ENCODE results near the gene ITPA.

The ITPA gene

GRCh38 chr20:3231889-3232588, 22.7 kb downstream of the ITPA start:
- no peak for DNase-seq (ENCODE audit: low read depth)
- no peak overlapping the region for H3K4me3 ChIP-seq (ENCODE audit: low read depth, low read length)
- no peak for TF ChIP-seq CTCF (IDR thresholded peaks at IDR 0.05; ENCODE audit: low read depth, low read length, missing control alignments)

GRCh38 chr20:3233131-3233990, 24.1 kb downstream of the ITPA start:
- no peak for DNase-seq (ENCODE audit: low read depth)
- no peak overlapping the region for H3K4me3 ChIP-seq (ENCODE audit: low read depth, low read length)
- no peak for TF ChIP-seq CTCF (IDR thresholded peaks at IDR 0.05; ENCODE audit: low read depth, low read length, missing control alignments)

GRCh38 chr20:3233991-3234498, 24.7 kb downstream of the ITPA start:
- TF ChIP-seq CTCF (IDR thresholded peaks at IDR 0.05; ENCODE audit: low read depth, low read length, missing control alignments) = no peak
- DNase-seq (ENCODE audit: low read depth) = no peak
- no peak overlapping the region for H3K4me3 ChIP-seq (ENCODE audit: low read depth, low read length)

GRCh38 chr20:3235666-3236324, 26.5 kb downstream of the ITPA start:
- DNase-seq (ENCODE audit: low read depth) = peak; percentile 5
- H3K4me3 ChIP-seq (ENCODE audit: low read depth, low read length) = no peak overlapping the region
- no peak for TF ChIP-seq CTCF (IDR thresholded peaks at IDR 0.05; ENCODE audit: low read depth, low read length, missing control alignments)

- H3K4me3 ChIP-seq (ENCODE audit: low read depth, low read length) = no peak overlapping the region
- TF ChIP-seq CTCF (IDR thresholded peaks at IDR 0.05; ENCODE audit: low read depth, low read length, missing control alignments) = no peak
- DNase-seq (ENCODE audit: low read depth) = no peak
These were observed 28.0 kb downstream of the ITPA start for GRCh38 chr20:3237011-3237957.
